Naive thymus-derived CD4-positive, alpha-beta T cell (primary cell): ENCODE results near the gene CCL28. TPM values are rescaled to one million over a fixed set of nuclear protein-coding genes. Genes with fewer than 3 reads are reported as not detected.

Experiments
- ATAC-seq: fragments of 150-1000 bp; cut with Tn5 transposase; 2 replicates; pipeline ENCODE4 v1.10.0; 2021; ENCODE audit warnings: mild to moderate bottlenecking, moderate library complexity
- CTCF ChIA-PET: fragments of 350-600 bp; sonication (Branson Sonifier 250); formaldehyde crosslinking; loops from one replicate; lab custom pipeline; 2021; ENCODE audit warnings: antibody characterized with exemption; lab: Charles Lee
- POLR2A ChIA-PET: fragments of 350-600 bp; sonication (Branson Sonifier 250); formaldehyde crosslinking; loops from one replicate; lab custom pipeline; 2021; ENCODE audit warnings: antibody characterized with exemption, inconsistent platforms; lab: Charles Lee
- DNase-seq, 9 donors: peaks; one replicate each; pipeline versions ENCODE4 v3.0.0 to v3.0.0-alpha.2; 2020 to 2022; ENCODE audit warnings: mixed read lengths in 1 of 9
- H3K27ac ChIP-seq: one replicate; pipeline ENCODE4 v1.7.0; 2013; ENCODE audit warnings: mild to moderate bottlenecking, low read depth, low read length, moderate library complexity
- H3K27me3 ChIP-seq, 2 donors: one replicate each; pipeline ENCODE4 v1.7.0; 2013; ENCODE audit warnings: low read length in 2 of 2, mild to moderate bottlenecking in 2 of 2, moderate library complexity in 2 of 2; ENCODE audit not compliant: control insufficient read depth in 2 of 2, insufficient read depth in 2 of 2
- H3K36me3 ChIP-seq, 3 experiments: 1 replicate in 2 of 3; 2 replicates in 1 of 3; pipeline ENCODE4 v1.7.0; 2013; ENCODE audit warnings: low read length in 3 of 3, mild to moderate bottlenecking in 3 of 3, moderate library complexity in 1 of 3; ENCODE audit not compliant: insufficient read depth in 3 of 3, control insufficient read depth in 2 of 3
- H3K4me1 ChIP-seq, 2 donors: one replicate each; pipeline ENCODE4 v1.7.0; 2013; ENCODE audit warnings: low read length in 2 of 2, mild to moderate bottlenecking in 2 of 2, moderate library complexity in 1 of 2; ENCODE audit not compliant: control insufficient read depth in 2 of 2, insufficient read depth in 2 of 2
- H3K4me3 ChIP-seq: 2 replicates; pipeline ENCODE4 v1.7.0; 2013; ENCODE audit warnings: mild to moderate bottlenecking, low read length
- H3K9me3 ChIP-seq, 3 experiments: 1 replicate in 2 of 3; 2 replicates in 1 of 3; pipeline ENCODE4 v1.7.0; 2013; ENCODE audit warnings: low read length in 3 of 3; ENCODE audit not compliant: control insufficient read depth in 2 of 3
- H3K27ac Mint-ChIP-seq, 9 donors: one replicate each; pipeline ENCODE4 v1.8.0; 2020 to 2022; ENCODE audit warnings: mixed read lengths in 9 of 9, mild to moderate bottlenecking in 8 of 9, moderate library complexity in 5 of 9, inconsistent platforms in 2 of 9
- H3K27me3 Mint-ChIP-seq, 5 donors: one replicate each; pipeline ENCODE4 v1.8.0; 2021 to 2022; ENCODE audit warnings: mixed read lengths in 5 of 5, mild to moderate bottlenecking in 1 of 5
- H3K36me3 Mint-ChIP-seq, 5 donors: one replicate each; pipeline ENCODE4 v1.8.0; 2020 to 2022; ENCODE audit warnings: mixed read lengths in 5 of 5, mild to moderate bottlenecking in 3 of 5, inconsistent platforms in 1 of 5
- H3K4me1 Mint-ChIP-seq, 7 donors: one replicate each; pipeline ENCODE4 v1.8.0; 2020 to 2022; ENCODE audit warnings: mixed read lengths in 7 of 7, mild to moderate bottlenecking in 3 of 7, inconsistent platforms in 1 of 7
- H3K4me3 Mint-ChIP-seq, 10 donors: one replicate each; pipeline ENCODE4 v1.8.0; 2020 to 2022; ENCODE audit warnings: mild to moderate bottlenecking in 10 of 10, mixed read lengths in 10 of 10, moderate library complexity in 6 of 10, inconsistent platforms in 2 of 10
- H3K9me3 Mint-ChIP-seq, 11 donors: one replicate each; pipeline ENCODE4 v1.8.0; 2020 to 2022; ENCODE audit warnings: mixed read lengths in 11 of 11, mild to moderate bottlenecking in 4 of 11, inconsistent platforms in 1 of 11, moderate library complexity in 1 of 11
- intact Hi-C, 2 donors: fragments of 100-400 bp; cut with micrococcal nuclease; formaldehyde crosslinking; loops; one replicate each; pipeline ENCODE4 v1.15.1; 2023
- polyA plus RNA-seq, 2 donors: library from polyadenylated mRNA; unstranded; fragments of 300-500 nt; fragmentation: Illumina TruSeq; gene quantifications; one replicate each; pipeline ENCODE4 v1.2.3, GENCODE V29; 2021
- total RNA-seq, 6 experiments: library from RNA in 5 of 6; stranded (reverse) in 5 of 6; gene quantifications; 1 replicate in 5 of 6; 2 replicates in 1 of 6; pipeline ENCODE4 v1.2.3 and lab custom pipeline; 2021 to 2026

Gene CCL28
- total and polyA plus RNA-seq, 7 experiments from 2014 or later: 9.8 to 23.2 (median 17.3) TPM

DNA sequence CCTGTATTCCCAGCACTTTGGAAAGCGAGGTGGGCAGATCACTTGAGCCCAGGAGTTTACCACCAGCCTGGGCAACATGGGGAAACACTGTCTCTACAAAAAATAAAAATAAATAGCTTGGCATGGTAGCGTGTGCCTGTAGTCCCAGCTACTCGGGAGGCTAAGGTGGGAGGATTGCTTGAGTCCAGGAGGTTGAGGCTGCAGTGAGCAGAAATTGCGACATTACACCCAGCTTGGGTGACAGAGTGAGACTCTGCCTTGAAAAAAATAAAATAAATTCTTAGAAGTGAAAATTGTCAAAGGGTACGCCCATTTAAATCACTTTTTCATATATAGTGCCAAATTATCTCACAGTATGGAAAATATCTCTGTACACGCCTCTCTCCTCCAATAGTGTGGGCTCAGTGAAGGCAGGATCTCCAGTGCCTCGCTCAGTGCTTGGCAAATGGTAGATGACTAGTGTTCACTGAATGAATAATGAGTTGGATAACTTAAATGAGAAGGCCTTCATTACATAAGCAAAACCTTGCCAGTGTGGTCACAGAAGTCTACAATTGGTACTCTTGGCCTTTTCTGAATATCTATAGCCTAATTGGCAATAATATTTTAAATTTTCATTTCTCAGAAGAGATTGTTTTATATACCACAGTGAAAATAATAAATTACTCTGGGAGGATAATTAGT, 9.4 kb upstream of the CCL28 start:
- Histone ChIP-seq H3K9me3 (no peaks in the 10 kb centered on the region), H3K36me3 (no peaks in the 10 kb centered on the region), H3K4me1 (no peaks in the 10 kb centered on the region), H3K27ac (no peak overlapping the region), H3K27me3 (no peaks in the 10 kb centered on the region), H3K4me3 (no peak overlapping the region)
- H3K36me3 Mint-ChIP-seq: no peaks in the 10 kb centered on the region
- H3K27ac Mint-ChIP-seq: no peak overlapping the region
- peaks cover 0 to 4% (median 0%) of the 10 kb centered on the region in 5 donors for H3K27me3 Mint-ChIP-seq
- ChIA-PET CTCF (no interaction called here), POLR2A (no interaction called here)
- no peaks in the 10 kb centered on the region for H3K4me1 Mint-ChIP-seq
- H3K4me3 Mint-ChIP-seq: no peak overlapping the region
- intact Hi-C loops: no loop called here
- no peaks in the 10 kb centered on the region for H3K9me3 Mint-ChIP-seq
- ATAC-seq (no peak), DNase-seq (no peak)

DNA sequence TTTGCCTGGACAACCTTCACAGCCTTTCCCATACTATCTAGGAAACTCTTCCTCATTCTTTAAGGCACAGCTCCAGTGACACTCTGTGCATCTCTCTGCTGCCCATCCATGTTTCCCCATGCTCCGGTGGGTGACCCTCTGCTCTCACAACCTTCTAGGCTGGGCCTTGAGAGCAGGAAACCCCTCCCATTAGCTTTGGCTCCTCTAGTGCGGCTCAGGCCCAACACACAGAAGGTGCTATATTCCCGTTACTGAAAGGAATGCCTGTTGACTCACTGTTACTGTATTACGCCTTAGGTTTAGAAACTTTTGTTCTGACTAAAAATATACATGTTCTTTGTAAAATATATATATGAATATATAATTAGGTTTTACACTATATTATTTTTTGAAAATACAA, 8.1 kb upstream of the CCL28 start:
- H3K4me3 Mint-ChIP-seq: no peak overlapping the region
- H3K4me3 ChIP-seq: no peak overlapping the region
- ChIA-PET CTCF (no interaction called here), POLR2A (no interaction called here)
- ATAC-seq (no peak), DNase-seq (no peak)
- no peaks in the 10 kb centered on the region for H3K36me3 Mint-ChIP-seq
- H3K27me3 Mint-ChIP-seq: peaks cover 0 to 4% (median 0%) of the 10 kb centered on the region in 5 donors
- H3K27ac Mint-ChIP-seq: no peak overlapping the region
- H3K27me3 ChIP-seq: no peaks in the 10 kb centered on the region
- intact Hi-C loops: no loop called here
- peaks cover 0 to 1% (median 0%) of the 10 kb centered on the region in 11 donors for H3K9me3 Mint-ChIP-seq
- H3K9me3 ChIP-seq: no peaks in the 10 kb centered on the region
- no peaks in the 10 kb centered on the region for H3K4me1 ChIP-seq
- no peak overlapping the region for H3K27ac ChIP-seq
- no peaks in the 10 kb centered on the region for H3K4me1 Mint-ChIP-seq
- H3K36me3 ChIP-seq: no peaks in the 10 kb centered on the region

DNA sequence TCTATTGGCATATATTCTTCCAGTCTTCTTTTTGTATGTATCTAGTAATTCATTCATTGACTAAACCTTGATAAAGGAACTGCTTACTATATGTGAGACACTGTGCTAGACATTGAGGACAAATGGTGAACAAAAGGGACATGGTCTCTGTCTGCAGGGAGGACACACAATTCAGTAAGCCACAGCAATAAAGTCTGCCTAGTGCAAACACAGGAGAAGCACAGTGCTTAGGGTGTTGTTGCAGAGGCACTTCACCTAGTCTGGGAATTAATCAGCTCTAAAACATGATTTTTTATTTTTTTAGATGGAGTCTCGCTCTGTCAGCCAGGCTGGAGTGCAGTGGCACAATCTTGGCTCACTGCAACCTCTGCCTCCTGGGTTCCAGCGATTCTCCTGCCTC, 6.4 kb upstream of the CCL28 start:
- ChIA-PET POLR2A (no interaction called here), CTCF (no interaction called here)
- peaks cover 0 to 4% (median 0%) of the 10 kb centered on the region in 5 donors for H3K27me3 Mint-ChIP-seq
- DNase-seq (no peak), ATAC-seq (no peak)
- H3K27ac Mint-ChIP-seq: no peak overlapping the region
- H3K36me3 Mint-ChIP-seq: no peaks in the 10 kb centered on the region
- no peaks in the 10 kb centered on the region for H3K4me1 Mint-ChIP-seq
- H3K9me3 Mint-ChIP-seq: peaks cover 0 to 2% (median 0%) of the 10 kb centered on the region in 11 donors
- Histone ChIP-seq H3K27ac (no peak overlapping the region), H3K4me3 (no peak overlapping the region), H3K36me3 (no peaks in the 10 kb centered on the region), H3K9me3 (no peaks in the 10 kb centered on the region), H3K27me3 (no peaks in the 10 kb centered on the region), H3K4me1 (no peaks in the 10 kb centered on the region)
- H3K4me3 Mint-ChIP-seq: no peak overlapping the region
- intact Hi-C loops: no loop called here

DNA sequence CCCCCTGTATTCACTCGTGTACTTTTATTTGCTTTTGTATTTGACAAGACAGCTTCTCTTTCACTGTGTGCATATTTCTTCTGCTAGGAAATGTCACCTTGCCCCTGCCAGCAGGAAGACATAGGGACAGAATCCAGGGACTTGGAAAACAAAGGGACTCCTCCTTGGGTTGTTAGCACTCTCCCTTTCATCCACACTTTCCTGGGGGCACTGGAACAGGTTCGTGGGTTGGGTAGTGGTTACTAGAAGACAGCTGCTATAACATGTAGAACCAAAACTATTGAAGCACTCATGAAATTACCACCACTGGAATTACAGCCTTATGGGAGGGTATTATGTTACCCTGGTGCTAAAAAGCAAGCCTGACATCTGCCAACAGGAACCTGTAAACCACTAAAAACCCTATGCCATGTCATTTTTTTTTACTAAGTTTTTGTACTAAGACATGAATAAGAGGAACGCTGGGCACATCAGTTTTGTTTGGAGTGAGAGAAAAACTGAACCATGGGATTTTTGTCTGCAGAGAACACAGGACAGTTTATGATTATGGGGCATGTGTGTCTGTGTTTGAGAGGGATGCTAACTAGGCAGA, 4.7 kb upstream of the CCL28 start:
- intact Hi-C loops: no loop called here
- no peaks in the 10 kb centered on the region for H3K27me3 ChIP-seq
- no peaks in the 10 kb centered on the region for H3K4me1 Mint-ChIP-seq
- no peaks in the 10 kb centered on the region for H3K9me3 ChIP-seq
- H3K27ac ChIP-seq: no peak overlapping the region
- H3K4me3 ChIP-seq: no peak overlapping the region
- H3K27ac Mint-ChIP-seq: no peak overlapping the region
- no peaks in the 10 kb centered on the region for H3K36me3 ChIP-seq
- DNase-seq: no peak
- no peaks in the 10 kb centered on the region for H3K36me3 Mint-ChIP-seq
- no peak for ATAC-seq
- H3K9me3 Mint-ChIP-seq: peaks cover 0 to 2% (median 0%) of the 10 kb centered on the region in 11 donors
- no peaks in the 10 kb centered on the region for H3K4me1 ChIP-seq
- ChIA-PET CTCF (interaction anchor here (1.0 kb wide), 1 partner anchor 67 kb away, joined by 3 read pairs; the partner anchor contains the start of gene TMEM267), POLR2A (no interaction called here)
- H3K4me3 Mint-ChIP-seq: no peak overlapping the region
- peaks cover 0 to 4% (median 0%) of the 10 kb centered on the region in 5 donors for H3K27me3 Mint-ChIP-seq

DNA sequence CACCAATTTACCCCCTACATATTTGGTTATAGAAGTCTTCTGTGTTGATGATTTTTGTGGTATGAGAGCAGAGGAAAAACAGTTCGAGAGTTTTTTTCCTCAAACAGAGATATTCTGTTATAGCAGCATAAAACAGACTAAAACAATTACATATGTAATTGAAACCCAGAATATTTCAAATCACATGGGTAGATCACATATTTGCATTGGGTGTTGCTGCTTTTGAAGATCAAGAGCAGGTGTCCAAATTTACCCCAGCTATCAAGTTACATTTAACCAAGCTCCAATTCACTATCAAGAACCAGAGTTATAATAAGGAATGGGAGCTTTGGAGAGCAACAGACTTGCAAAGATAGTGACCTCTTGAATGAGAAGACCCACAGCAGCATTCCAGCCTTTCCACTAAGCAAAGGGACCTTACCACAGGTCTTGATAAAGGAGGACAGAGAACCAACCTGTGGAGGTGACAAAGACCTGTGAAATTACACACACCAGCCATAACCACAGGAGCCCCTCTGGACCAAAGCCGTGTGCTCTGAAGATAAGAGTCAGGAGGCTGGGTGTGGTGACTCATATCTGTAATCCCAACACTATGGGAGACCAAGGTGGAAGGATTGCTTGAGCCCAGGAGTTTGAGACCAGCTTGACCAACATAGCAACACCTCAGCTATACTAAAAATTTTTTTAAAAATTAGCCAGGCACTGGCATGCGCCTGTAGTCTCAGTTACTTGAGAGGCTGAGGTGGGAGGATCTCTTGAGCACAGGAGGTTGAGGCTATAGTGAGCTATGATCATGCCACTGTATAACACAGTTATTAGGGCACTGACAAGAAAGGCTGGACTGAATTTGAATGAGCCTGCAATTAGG, 4.0 kb upstream of the CCL28 start:
- H3K27me3 Mint-ChIP-seq: peaks cover 0 to 3% (median 0%) of the 10 kb centered on the region in 5 donors
- H3K9me3 Mint-ChIP-seq: peaks cover 0 to 2% (median 0%) of the 10 kb centered on the region in 11 donors
- H3K9me3 ChIP-seq: no peaks in the 10 kb centered on the region
- POLR2A ChIA-PET: no interaction called here
- no peaks in the 10 kb centered on the region for H3K36me3 Mint-ChIP-seq
- no peak overlapping the region for H3K4me3 ChIP-seq
- ATAC-seq (no peak), DNase-seq (no peak)
- H3K4me1 Mint-ChIP-seq: no peaks in the 10 kb centered on the region
- H3K27ac ChIP-seq: no peak overlapping the region
- no peak overlapping the region for H3K27ac Mint-ChIP-seq
- no peak overlapping the region for H3K4me3 Mint-ChIP-seq
- intact Hi-C loops: no loop called here
- H3K27me3 ChIP-seq: no peaks in the 10 kb centered on the region
- CTCF ChIA-PET: interaction anchor here (1.0 kb wide), 1 partner anchor 68 kb away, joined by 3 read pairs; the partner anchor contains the start of gene TMEM267
- no peaks in the 10 kb centered on the region for H3K36me3 ChIP-seq
- H3K4me1 ChIP-seq: no peaks in the 10 kb centered on the region

DNA sequence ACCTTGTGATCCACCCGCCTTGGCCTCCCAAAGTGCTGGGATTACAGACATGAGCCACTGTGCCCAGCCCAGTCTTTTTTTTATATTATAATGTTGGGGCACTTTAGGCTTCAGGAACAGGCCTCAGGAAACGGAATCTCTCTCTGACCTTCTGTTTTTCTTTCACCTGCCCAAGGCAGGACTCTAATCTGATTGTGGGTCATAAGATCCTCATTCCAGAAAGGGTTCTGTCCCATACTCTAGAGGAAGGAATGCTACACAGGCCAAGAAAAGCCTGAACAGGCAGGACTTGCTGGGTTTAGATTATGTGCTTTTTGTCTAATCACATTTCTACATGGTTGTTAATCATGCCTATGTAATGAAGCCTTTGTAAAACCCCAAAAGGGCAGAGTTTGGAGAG, 1.8 kb upstream of the CCL28 start:
- intact Hi-C loops: no loop called here
- H3K4me1 ChIP-seq: no peaks in the 10 kb centered on the region
- ATAC-seq (no peak), DNase-seq (no peak)
- no peaks in the 10 kb centered on the region for H3K27me3 ChIP-seq
- Mint-ChIP-seq H3K27me3 (peaks cover 0 to 3% (median 0%) of the 10 kb centered on the region in 5 donors), H3K9me3 (peaks cover 0 to 4% (median 0%) of the 10 kb centered on the region in 11 donors), H3K27ac (no peak overlapping the region), H3K4me3 (no peak overlapping the region), H3K36me3 (no peaks in the 10 kb centered on the region), H3K4me1 (no peaks in the 10 kb centered on the region)
- H3K36me3 ChIP-seq: no peaks in the 10 kb centered on the region
- POLR2A ChIA-PET: no interaction called here
- no peak overlapping the region for H3K4me3 ChIP-seq
- H3K9me3 ChIP-seq: no peaks in the 10 kb centered on the region
- no peak overlapping the region for H3K27ac ChIP-seq
- CTCF ChIA-PET: no interaction called here
